ENCODE results near the gene SCNN1A. TPM values are rescaled to one million over a fixed set of nuclear protein-coding genes. Genes with fewer than 3 reads are reported as not detected.
A peak's percentile ranks its signal among the peaks of the same experiment; 100 is the strongest.

Gene SCNN1A
- total and polyA plus RNA-seq, 2 of the 13 experiments (the other 11 are each of a cell fraction or from before 2014, with no cell fraction given) = 1.5 to 14.6 TPM

DNA sequence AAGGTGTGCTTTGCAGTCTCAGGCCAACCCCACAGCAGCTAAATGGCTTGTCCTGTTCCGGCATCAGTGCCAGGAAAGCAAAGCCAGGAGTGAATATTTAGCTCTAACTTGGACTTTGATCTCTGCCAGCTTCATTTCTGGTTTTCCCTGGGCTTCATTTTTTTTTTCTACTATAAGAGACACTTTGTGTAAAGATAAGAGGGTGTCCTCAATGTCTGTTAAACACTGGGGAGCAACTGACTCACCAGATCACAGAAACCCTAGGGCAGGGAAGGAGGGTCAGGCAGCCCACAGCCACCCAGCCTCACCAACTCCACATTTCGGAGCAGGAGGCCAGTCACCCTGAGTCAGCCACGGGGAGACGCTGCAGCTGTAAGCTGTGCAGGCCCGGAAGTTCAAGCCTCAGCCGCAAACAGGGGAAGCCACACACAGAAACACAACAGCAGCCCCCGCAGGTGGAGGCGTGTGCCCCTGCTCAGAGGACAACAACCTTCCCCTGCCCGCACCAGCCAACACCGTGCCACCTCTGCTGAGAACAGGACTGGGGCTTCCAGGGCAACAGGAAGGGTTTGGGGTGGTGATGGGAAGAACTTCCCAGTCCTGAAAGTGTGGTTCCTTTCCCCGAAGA is 39.8 kb downstream of the SCNN1A start (continued):
- TF ChIP-seq, protein P1, sequence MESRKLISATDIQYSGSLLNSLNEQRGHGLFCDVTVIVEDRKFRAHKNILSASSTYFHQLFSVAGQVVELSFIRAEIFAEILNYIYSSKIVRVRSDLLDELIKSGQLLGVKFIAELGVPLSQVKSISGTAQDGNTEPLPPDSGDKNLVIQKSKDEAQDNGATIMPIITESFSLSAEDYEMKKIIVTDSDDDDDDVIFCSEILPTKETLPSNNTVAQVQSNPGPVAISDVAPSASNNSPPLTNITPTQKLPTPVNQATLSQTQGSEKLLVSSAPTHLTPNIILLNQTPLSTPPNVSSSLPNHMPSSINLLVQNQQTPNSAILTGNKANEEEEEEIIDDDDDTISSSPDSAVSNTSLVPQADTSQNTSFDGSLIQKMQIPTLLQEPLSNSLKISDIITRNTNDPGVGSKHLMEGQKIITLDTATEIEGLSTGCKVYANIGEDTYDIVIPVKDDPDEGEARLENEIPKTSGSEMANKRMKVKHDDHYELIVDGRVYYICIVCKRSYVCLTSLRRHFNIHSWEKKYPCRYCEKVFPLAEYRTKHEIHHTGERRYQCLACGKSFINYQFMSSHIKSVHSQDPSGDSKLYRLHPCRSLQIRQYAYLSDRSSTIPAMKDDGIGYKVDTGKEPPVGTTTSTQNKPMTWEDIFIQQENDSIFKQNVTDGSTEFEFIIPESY (CRISPR knock-in tag; IDR thresholded peaks at IDR 0.05) = peak; percentile 26; the same call in 1 of the 2 replicates
- TF ChIP-seq, protein P2, sequence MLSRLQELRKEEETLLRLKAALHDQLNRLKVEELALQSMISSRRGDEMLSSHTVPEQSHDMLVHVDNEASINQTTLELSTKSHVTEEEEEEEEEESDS (CRISPR knock-in tag; IDR thresholded peaks at IDR 0.05; ENCODE audit: borderline replicate concordance) = no peak
- TF ChIP-seq SYNCRIP (IDR thresholded peaks at IDR 0.05; ENCODE audit: insufficient read depth, low read depth, low read length) (no peak), EZH2 (conservative IDR thresholded peaks at IDR 0.05; ENCODE audit: low read depth, low read length) (no peak), NFE2L1 (CRISPR knock-in tag; IDR thresholded peaks at IDR 0.05; ENCODE audit: borderline replicate concordance) (no peak), CENPX (CRISPR knock-in tag; IDR thresholded peaks at IDR 0.05) (no peak), ELF3 (CRISPR knock-in tag; IDR thresholded peaks at IDR 0.05) (peak; percentile 74), ZEB1 (IDR thresholded peaks at IDR 0.05; ENCODE audit: insufficient replicate concordance, low read depth) (no peak), KLF16 (CRISPR knock-in tag; IDR thresholded peaks at IDR 0.05) (peak in 1 of 2 experiments; percentile 24; a peak in 1 of 4 replicates), CCDC6 (CRISPR knock-in tag; IDR thresholded peaks at IDR 0.05) (no peak)
- TF ChIP-seq, protein P3, sequence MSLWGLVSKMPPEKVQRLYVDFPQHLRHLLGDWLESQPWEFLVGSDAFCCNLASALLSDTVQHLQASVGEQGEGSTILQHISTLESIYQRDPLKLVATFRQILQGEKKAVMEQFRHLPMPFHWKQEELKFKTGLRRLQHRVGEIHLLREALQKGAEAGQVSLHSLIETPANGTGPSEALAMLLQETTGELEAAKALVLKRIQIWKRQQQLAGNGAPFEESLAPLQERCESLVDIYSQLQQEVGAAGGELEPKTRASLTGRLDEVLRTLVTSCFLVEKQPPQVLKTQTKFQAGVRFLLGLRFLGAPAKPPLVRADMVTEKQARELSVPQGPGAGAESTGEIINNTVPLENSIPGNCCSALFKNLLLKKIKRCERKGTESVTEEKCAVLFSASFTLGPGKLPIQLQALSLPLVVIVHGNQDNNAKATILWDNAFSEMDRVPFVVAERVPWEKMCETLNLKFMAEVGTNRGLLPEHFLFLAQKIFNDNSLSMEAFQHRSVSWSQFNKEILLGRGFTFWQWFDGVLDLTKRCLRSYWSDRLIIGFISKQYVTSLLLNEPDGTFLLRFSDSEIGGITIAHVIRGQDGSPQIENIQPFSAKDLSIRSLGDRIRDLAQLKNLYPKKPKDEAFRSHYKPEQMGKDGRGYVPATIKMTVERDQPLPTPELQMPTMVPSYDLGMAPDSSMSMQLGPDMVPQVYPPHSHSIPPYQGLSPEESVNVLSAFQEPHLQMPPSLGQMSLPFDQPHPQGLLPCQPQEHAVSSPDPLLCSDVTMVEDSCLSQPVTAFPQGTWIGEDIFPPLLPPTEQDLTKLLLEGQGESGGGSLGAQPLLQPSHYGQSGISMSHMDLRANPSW (CRISPR knock-in tag; IDR thresholded peaks at IDR 0.05; ENCODE audit: borderline replicate concordance) = no peak
- TF ChIP-seq, protein P4, sequence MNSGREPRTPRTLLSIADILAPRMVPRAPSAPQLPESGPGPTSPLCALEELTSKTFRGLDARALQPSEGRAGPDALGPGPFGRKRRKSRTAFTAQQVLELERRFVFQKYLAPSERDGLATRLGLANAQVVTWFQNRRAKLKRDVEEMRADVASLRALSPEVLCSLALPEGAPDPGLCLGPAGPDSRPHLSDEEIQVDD (CRISPR knock-in tag; IDR thresholded peaks at IDR 0.05; ENCODE audit: borderline replicate concordance) = no peak; the same call in 1 of the 2 replicates
- TF ChIP-seq, protein P5, sequence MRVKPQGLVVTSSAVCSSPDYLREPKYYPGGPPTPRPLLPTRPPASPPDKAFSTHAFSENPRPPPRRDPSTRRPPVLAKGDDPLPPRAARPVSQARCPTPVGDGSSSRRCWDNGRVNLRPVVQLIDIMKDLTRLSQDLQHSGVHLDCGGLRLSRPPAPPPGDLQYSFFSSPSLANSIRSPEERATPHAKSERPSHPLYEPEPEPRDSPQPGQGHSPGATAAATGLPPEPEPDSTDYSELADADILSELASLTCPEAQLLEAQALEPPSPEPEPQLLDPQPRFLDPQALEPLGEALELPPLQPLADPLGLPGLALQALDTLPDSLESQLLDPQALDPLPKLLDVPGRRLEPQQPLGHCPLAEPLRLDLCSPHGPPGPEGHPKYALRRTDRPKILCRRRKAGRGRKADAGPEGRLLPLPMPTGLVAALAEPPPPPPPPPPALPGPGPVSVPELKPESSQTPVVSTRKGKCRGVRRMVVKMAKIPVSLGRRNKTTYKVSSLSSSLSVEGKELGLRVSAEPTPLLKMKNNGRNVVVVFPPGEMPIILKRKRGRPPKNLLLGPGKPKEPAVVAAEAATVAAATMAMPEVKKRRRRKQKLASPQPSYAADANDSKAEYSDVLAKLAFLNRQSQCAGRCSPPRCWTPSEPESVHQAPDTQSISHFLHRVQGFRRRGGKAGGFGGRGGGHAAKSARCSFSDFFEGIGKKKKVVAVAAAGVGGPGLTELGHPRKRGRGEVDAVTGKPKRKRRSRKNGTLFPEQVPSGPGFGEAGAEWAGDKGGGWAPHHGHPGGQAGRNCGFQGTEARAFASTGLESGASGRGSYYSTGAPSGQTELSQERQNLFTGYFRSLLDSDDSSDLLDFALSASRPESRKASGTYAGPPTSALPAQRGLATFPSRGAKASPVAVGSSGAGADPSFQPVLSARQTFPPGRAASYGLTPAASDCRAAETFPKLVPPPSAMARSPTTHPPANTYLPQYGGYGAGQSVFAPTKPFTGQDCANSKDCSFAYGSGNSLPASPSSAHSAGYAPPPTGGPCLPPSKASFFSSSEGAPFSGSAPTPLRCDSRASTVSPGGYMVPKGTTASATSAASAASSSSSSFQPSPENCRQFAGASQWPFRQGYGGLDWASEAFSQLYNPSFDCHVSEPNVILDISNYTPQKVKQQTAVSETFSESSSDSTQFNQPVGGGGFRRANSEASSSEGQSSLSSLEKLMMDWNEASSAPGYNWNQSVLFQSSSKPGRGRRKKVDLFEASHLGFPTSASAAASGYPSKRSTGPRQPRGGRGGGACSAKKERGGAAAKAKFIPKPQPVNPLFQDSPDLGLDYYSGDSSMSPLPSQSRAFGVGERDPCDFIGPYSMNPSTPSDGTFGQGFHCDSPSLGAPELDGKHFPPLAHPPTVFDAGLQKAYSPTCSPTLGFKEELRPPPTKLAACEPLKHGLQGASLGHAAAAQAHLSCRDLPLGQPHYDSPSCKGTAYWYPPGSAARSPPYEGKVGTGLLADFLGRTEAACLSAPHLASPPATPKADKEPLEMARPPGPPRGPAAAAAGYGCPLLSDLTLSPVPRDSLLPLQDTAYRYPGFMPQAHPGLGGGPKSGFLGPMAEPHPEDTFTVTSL (CRISPR knock-in tag; IDR thresholded peaks at IDR 0.05; ENCODE audit: borderline replicate concordance) = no peak

Measured in HepG2 (cell line).